Activated naive CD4-positive, alpha-beta T cell treated with anti-CD3 and anti-CD28 coated beads, Interleukin-2, amount 50 U/mL, for 72 hours (primary cell): Measurements from ENCODE around the gene FAM81A. TPM values are rescaled to one million over a fixed set of nuclear protein-coding genes. Genes with fewer than 3 reads are reported as not detected.
"Not testable (repeated sequence)": the region's sequence is repeated elsewhere in the genome, so short reads cannot be mapped to it uniquely, and the experiment has no call there.

Source experiments
- ATAC-seq, 2 donors: fragments of 150-1000 bp; cut with Tn5 transposase; 2 replicates each; pipeline ENCODE4 v1.10.0; 2021; ENCODE audit warnings: mild to moderate bottlenecking in 2 of 2, moderate library complexity in 2 of 2
- DNase-seq, 2 donors: peaks; one replicate each; pipeline ENCODE4 v3.0.0; 2021 to 2022; ENCODE audit warnings: low spot score in 2 of 2
- H3K27ac Mint-ChIP-seq, 2 donors: one replicate each; pipeline ENCODE4 v1.8.0; 2022; ENCODE audit warnings: mild to moderate bottlenecking in 2 of 2, mixed read lengths in 2 of 2
- H3K36me3 Mint-ChIP-seq, 2 donors: one replicate each; pipeline ENCODE4 v1.8.0; 2022; ENCODE audit warnings: mixed read lengths in 2 of 2
- H3K9me3 Mint-ChIP-seq, 2 donors: one replicate each; pipeline ENCODE4 v1.8.0; 2022; ENCODE audit warnings: mixed read lengths in 2 of 2
- total RNA-seq, 2 donors: library from RNA; stranded (reverse); gene quantifications; one replicate each; pipeline ENCODE4 v1.2.3, GENCODE V29; 2022

The FAM81A gene
- total RNA-seq, 2 donors from 2014 or later = 0.09 to 0.41 TPM

GRCh38 chr15:59446232-59446957 lies 8.4 kb downstream of the FAM81A start:
- DNase-seq (no peak), ATAC-seq (no peak)
- Mint-ChIP-seq H3K36me3 (no peaks in the 10 kb centered on the region), H3K9me3 (no peaks in the 10 kb centered on the region), H3K27ac (no peak overlapping the region)

GRCh38 chr15:59447367-59447766 lies 9.4 kb downstream of the FAM81A start:
- no peak for ATAC-seq
- DNase-seq = no peak
- Mint-ChIP-seq H3K27ac (no peak overlapping the region), H3K9me3 (no peaks in the 10 kb centered on the region), H3K36me3 (no peaks in the 10 kb centered on the region)

GRCh38 chr15:59448871-59449270 lies 10.9 kb downstream of the FAM81A start:
- ATAC-seq (no peak), DNase-seq (no peak)
- H3K36me3 Mint-ChIP-seq = no peaks in the 10 kb centered on the region
- no peak overlapping the region for H3K27ac Mint-ChIP-seq
- no peaks in the 10 kb centered on the region for H3K9me3 Mint-ChIP-seq

- Mint-ChIP-seq H3K27ac (no peak overlapping the region), H3K36me3 (no peaks in the 10 kb centered on the region), H3K9me3 (no peaks in the 10 kb centered on the region)
- ATAC-seq (no peak), DNase-seq (no peak)
Measured at GRCh38 chr15:59453474-59454215, 15.7 kb downstream of the FAM81A start.

GRCh38 chr15:59456114-59456513 lies 18.1 kb downstream of the FAM81A start:
- no peak for DNase-seq
- Mint-ChIP-seq H3K27ac (no peak overlapping the region), H3K36me3 (no peaks in the 10 kb centered on the region), H3K9me3 (no peaks in the 10 kb centered on the region)
- ATAC-seq = no peak

GRCh38 chr15:59457103-59457502 lies 19.1 kb downstream of the FAM81A start:
- Mint-ChIP-seq H3K9me3 (no peaks in the 10 kb centered on the region), H3K27ac (no peak overlapping the region), H3K36me3 (no peaks in the 10 kb centered on the region)
- DNase-seq (no peak), ATAC-seq (no peak)

- ATAC-seq (no peak), DNase-seq (no peak)
- no peaks in the 10 kb centered on the region for H3K36me3 Mint-ChIP-seq
- no peaks in the 10 kb centered on the region for H3K9me3 Mint-ChIP-seq
- no peak overlapping the region for H3K27ac Mint-ChIP-seq
Measured at GRCh38 chr15:59461521-59461920, 23.5 kb downstream of the FAM81A start.

GRCh38 chr15:59473226-59473625 lies 35.2 kb downstream of the FAM81A start:
- DNase-seq (no peak), ATAC-seq (no peak)
- Mint-ChIP-seq H3K9me3 (peaks cover 0 to 4% of the 10 kb centered on the region in 2 donors), H3K27ac (no peak overlapping the region), H3K36me3 (peaks cover 0 to 6% of the 10 kb centered on the region in 2 donors)

- not testable (repeated sequence) for H3K9me3 Mint-ChIP-seq, H3K27ac Mint-ChIP-seq, DNase-seq, ATAC-seq, H3K36me3 Mint-ChIP-seq
Measured at GRCh38 chr15:59475161-59475560, 37.2 kb downstream of the FAM81A start.

- Mint-ChIP-seq H3K36me3 (no peaks in the 10 kb centered on the region), H3K27ac (no peak overlapping the region), H3K9me3 (no peaks in the 10 kb centered on the region)
- ATAC-seq (no peak), DNase-seq (no peak)
Measured at GRCh38 chr15:59484399-59484798, 46.4 kb downstream of the FAM81A start.

- Mint-ChIP-seq H3K27ac (no peak overlapping the region), H3K9me3 (no peaks in the 10 kb centered on the region), H3K36me3 (no peaks in the 10 kb centered on the region)
- DNase-seq (no peak), ATAC-seq (no peak)
Measured at GRCh38 chr15:59485036-59485435, 47.0 kb downstream of the FAM81A start.

GRCh38 chr15:59489485-59489884 lies 51.5 kb downstream of the FAM81A start:
- not testable (repeated sequence) for ATAC-seq, H3K36me3 Mint-ChIP-seq, H3K9me3 Mint-ChIP-seq, DNase-seq, H3K27ac Mint-ChIP-seq

- ATAC-seq = no peak
- Mint-ChIP-seq H3K9me3 (no peaks in the 10 kb centered on the region), H3K36me3 (no peaks in the 10 kb centered on the region), H3K27ac (no peak overlapping the region)
- DNase-seq = no peak
Measured at GRCh38 chr15:59491062-59491461, 53.1 kb downstream of the FAM81A start.

GRCh38 chr15:59492389-59493377 lies 54.7 kb downstream of the FAM81A start:
- ATAC-seq = peak; percentile 68 to 78
- Mint-ChIP-seq H3K27ac (no peak overlapping the region), H3K36me3 (no peaks in the 10 kb centered on the region), H3K9me3 (no peaks in the 10 kb centered on the region)
- peak in 1 of 2 donors; percentile 35 for DNase-seq

- ATAC-seq (peak in 1 of 2 donors; percentile 48), DNase-seq (peak in 1 of 2 donors; percentile 15)
- H3K9me3 Mint-ChIP-seq = no peaks in the 10 kb centered on the region
- no peak overlapping the region for H3K27ac Mint-ChIP-seq
- H3K36me3 Mint-ChIP-seq = no peaks in the 10 kb centered on the region
Measured at GRCh38 chr15:59501597-59501996, 63.6 kb downstream of the FAM81A start.

- Mint-ChIP-seq H3K36me3 (no peaks in the 10 kb centered on the region), H3K9me3 (no peaks in the 10 kb centered on the region), H3K27ac (no peak overlapping the region)
- no peak for DNase-seq
- ATAC-seq = no peak
Measured at GRCh38 chr15:59515190-59515589, 77.2 kb downstream of the FAM81A start.
